ENCODE measurements around the gene CHST8.

- TF ChIP-seq CTCF (IDR thresholded peaks at IDR 0.05; ENCODE audit: low read length) (no peak), EZH2phosphoT487 (IDR thresholded peaks at IDR 0.05; ENCODE audit: low read length) (no peak)
Observed at GRCh38 chr19:33631609-33631973, 9.8 kb downstream of the CHST8 start.
